RKO (cell line): ENCODE data around the gene SH3RF2.

Experiments
- DNase-seq: peaks from one replicate; pipeline ENCODE4 v3.0.0-alpha.2; 2016; ENCODE audit warnings: low spot score

The SH3RF2 gene

DNA sequence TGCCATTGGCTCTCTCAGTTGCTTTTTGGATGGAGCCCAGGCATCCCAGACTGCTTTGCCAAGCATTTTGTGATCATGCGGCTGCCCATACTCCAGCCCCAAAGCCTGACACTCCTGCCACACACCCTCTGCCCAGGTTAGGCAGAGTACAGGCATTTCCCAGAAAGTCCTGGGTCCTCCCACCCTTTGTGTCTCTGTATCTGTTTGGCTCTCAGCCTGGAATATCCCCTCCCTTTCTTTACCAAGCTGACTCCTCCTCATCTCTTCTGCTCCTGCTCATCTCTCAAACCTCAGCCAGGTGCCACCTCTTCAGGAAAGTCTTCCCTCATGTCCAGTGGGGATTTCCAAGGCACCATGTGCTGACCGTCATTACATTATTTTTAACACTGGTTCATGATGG, 14.3 kb upstream of the SH3RF2 start:
- no peak for DNase-seq

DNA sequence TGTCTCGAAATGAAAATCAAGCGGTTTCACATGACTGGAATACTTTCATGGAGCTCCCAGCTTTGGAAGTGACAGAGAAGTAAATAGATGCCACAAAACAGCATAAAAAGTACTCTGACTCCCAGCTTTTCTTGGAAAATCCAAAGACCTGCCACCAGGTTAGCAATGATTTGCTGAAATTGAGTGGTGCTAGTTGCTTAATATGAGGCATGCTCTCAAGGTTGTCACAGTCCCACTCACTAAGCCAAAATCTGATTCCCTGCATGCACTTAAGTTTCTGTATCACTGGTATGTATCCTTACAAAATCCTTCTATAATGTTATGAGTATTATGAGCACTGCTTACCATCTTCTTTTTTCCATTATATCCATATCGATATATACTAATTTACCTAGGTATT, 13.0 kb upstream of the SH3RF2 start:
- DNase-seq, result no peak

GRCh38 chr5:145924849-145925248, 11.5 kb upstream of the SH3RF2 start:
- DNase-seq, result no peak

GRCh38 chr5:145925353-145925752, 11.0 kb upstream of the SH3RF2 start:
- peak; percentile 74 for DNase-seq

GRCh38 chr5:145925803-145926202, 10.6 kb upstream of the SH3RF2 start:
- no peak for DNase-seq

DNA sequence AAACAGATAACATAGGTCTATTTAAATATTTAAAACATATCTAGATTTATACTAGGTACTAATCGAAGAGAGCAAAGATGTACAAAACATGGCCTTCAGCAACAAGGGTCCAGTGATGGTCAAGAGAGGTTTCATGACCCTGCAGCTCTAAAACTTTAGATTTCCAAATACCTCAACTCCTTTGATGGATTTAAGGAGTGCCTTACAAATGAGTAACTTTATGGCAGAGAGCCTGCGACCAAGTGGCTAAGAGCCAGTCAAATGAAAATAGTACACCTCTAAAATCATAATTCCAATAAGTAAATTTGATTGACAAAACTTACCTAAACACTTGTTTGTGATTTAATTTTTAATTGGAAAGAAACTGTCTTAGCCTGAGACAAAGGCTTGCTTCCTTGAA, 4.7 kb upstream of the SH3RF2 start:
- DNase-seq, result no peak

- no peak for DNase-seq
These were observed 2.1 kb upstream of the SH3RF2 start for GRCh38 chr5:145934276-145934675.

DNA sequence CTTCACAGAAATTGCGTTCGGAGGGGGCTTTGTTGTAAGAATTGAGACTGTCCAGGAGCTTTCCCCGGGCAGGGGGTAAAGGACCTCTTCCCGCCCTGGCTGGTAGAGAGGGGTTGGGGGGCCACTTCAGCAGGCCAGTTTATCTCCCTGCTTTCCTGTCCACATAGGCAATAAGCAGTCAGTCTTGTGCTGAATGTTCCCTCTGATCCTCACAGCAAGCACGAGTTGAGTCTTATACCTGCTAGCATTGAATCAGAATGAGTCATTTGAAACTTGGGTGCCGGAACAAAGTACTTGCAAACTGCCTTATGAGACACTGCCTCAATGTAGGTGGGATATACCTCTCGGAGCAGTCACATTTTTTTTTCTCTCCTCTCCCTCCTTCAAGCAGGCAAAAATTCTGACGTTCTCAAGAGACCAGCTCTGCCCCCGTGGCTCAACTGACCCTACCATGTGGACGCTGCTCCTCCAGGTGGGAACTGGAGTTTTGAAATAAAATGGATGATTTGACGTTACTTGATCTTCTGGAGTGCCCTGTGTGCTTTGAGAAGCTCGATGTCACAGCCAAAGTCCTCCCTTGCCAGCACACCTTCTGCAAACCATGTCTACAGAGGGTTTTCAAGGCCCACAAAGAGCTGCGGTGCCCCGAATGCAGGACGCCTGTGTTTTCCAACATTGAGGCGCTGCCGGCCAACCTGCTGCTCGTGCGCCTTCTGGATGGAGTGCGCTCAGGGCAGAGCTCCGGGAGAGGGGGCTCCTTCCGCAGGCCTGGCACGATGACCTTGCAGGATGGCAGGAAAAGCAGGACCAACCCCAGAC, 1.3 kb downstream of the SH3RF2 start:
- DNase-seq, result peak; percentile 71

GRCh38 chr5:145938776-145939539, 2.6 kb downstream of the SH3RF2 start:
- DNase-seq, result no peak

GRCh38 chr5:145939540-145940065, 3.2 kb downstream of the SH3RF2 start:
- DNase-seq, result no peak

- no peak for DNase-seq
These were observed 4.7 kb downstream of the SH3RF2 start for GRCh38 chr5:145941096-145941447.

GRCh38 chr5:145941448-145942130, 5.2 kb downstream of the SH3RF2 start:
- peak; percentile 29 for DNase-seq

DNA sequence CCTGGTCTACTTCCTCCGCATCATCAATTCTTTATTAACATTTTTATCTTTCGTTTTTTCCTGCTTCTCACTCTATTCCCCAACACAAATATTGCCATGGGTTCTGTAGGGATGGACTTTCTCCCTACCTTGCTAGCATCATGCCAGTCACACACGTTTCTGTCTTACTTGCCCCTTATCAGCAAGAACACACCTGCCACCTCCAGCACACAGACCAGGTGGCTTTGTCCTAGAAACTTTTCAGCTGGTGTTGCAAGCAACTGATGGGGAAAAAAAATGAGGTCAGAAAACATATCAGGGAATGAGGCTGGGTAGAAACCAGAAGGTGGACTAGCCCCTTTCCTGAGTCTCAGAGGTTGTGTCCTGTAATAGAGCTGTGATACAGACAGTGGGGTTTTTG, 5.8 kb downstream of the SH3RF2 start:
- no peak for DNase-seq

GRCh38 chr5:145942749-145943148, 6.4 kb downstream of the SH3RF2 start:
- no peak for DNase-seq

DNA sequence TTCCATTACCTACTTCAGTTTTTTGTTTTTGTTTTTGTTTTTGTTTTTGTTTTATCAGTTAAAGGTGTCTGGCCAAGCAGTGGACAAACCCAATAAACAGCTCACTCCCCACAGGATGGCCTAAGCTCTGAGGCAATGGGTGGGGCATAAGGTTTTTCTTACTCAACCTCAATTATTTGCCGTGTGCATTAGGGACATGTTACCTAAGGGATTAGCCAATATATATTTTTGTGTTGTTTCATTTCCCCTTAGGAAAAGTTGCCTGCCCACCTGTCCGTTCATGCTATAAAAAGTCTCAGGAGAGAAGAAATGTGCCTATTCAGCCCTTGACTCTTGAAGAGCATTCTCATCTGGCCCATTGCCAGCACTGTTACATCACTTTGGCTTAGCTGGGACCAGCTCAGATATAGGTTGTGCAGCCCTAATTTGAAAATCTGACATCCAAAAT, 7.3 kb downstream of the SH3RF2 start:
- DNase-seq, result peak; percentile 38

- no peak for DNase-seq
These were observed 8.0 kb downstream of the SH3RF2 start for GRCh38 chr5:145944328-145944727.

- DNase-seq, result no peak
These were observed 9.3 kb downstream of the SH3RF2 start for GRCh38 chr5:145945620-145946111.

DNA sequence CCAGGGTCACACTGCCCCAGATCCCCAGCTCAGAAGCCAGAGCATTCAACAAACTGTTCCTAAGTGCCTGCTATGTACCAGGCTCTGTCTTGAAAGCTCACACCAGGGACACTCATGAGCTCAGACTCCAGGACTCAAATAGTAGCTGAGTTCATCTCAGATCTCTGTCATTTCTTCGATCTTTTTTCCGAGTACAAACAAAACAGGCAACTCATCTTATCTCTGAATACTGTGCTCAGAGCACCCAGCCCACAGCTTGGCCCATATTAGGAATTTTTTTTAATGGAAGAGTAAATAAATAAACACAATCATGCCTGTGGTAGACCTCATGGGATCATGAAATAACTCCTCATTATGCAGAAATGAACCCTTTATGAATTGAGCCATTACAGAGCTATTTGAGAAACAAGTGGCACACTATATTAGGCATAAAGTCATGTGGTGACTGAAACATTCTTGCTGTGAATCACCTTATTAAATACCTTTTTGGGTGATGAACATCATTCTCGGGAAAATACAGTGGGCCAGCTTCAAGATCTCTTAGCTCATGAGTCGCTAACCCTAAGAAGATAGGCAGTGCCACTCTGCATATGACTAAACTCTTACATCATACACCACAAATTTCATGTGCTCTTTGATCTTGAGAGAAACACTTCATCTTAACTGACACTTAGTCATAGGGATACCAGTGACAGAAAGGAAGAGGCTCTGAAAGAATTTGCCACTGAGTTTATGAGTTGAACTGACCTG, 9.9 kb downstream of the SH3RF2 start:
- peak; percentile 90 for DNase-seq

DNA sequence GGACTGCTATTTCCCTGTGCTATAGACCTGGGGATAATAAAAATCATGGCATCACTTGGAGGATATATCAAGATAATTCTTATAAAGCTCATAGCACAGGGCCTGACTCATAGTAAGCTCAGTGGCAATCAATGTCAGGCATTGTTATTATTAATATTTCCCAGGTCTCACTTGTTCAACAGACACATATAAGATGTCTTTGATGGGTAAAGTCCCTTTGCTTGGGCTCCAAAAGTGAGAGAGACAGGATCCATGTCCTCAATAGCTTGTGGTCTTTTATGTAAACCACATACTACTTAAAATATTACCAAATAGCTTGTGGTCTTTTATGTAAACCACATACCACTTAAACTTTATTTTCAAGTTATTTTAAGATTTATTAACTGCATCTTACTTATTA, 11.2 kb downstream of the SH3RF2 start:
- DNase-seq, result no peak

DNA sequence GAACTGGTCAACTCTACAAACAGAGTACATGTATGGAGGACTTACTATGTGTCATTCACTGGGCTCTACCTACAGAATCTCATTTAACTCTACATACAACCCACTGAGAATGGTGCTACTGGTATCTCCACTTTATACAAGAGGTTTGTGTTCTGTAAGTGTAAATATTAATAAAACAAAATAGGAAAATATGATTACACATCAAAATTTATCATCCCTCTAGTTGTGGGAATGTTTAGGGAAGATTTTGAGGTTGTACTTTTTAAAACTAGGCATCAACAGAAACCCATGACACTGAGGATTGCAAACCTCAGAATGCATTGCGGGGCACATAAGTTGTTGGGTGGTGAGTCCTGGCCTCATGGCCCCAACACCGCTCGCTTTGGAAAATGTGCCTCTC, 11.7 kb downstream of the SH3RF2 start:
- no peak for DNase-seq

- no peak for DNase-seq
These were observed 12.5 kb downstream of the SH3RF2 start for GRCh38 chr5:145948921-145949320.

DNA sequence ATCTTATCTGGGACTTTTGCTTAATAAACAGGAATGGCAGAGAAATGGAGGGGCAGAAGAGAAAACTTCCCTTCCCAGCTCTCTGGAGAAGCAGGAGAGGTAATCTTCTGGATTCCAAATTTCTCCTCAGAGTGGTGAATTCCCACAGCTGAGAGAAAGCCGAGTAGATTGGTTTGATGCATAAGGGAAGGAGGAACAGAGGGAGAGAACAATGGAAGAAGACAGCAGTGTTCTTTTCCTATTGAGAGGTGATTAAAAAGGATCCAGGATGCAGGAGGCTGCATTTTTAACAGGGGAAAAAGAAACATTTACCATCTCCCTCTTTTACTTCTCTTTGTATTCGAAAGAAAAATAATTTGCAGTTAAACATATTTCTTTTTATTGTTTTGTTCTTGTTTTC, 13.1 kb downstream of the SH3RF2 start:
- no peak for DNase-seq
